HEK293 (cell line): ENCODE measurements around the gene FLYWCH1.
A peak's percentile ranks its signal among the peaks of the same experiment; 100 is the strongest.

Source experiments
- CTCF ChIA-PET: fragments of 350-600 bp; formaldehyde crosslinking; extraction: SDS; loops from one replicate; lab custom pipeline; 2021; ENCODE audit warnings: antibody characterized with exemption; lab: Yijun Ruan, JAX
- POLR2A ChIA-PET: fragments of 300-600 bp; formaldehyde crosslinking; extraction: SDS; loops from one replicate; lab custom pipeline; 2020; ENCODE audit warnings: antibody characterized with exemption, inconsistent platforms; lab: Yijun Ruan, JAX
- H3K27ac ChIP-seq: fragments of 200-500 bp; sonication (Bioruptor generic); 2 replicates; pipeline ENCODE4 v1.5.1; 2014; ENCODE audit warnings: low read depth, low read length, control low read depth, inconsistent platforms; ENCODE audit errors: extremely low read depth
- H3K36me3 ChIP-seq, 2 experiments: fragments of 200-500 bp in 1 of 2; sonication (Bioruptor generic) in 1 of 2; 1 replicate in 1 of 2; 2 replicates in 1 of 2; pipeline ENCODE4 v1.5.1; 2014 to 2017; ENCODE audit warnings: inconsistent platforms in 2 of 2, low read length in 2 of 2; ENCODE audit not compliant: control insufficient read depth in 2 of 2, insufficient read depth in 1 of 2
- H3K4me1 ChIP-seq: fragments of 200-500 bp; sonication (Bioruptor generic); 2 replicates; pipeline ENCODE4 v1.5.1; 2014; ENCODE audit warnings: mild to moderate bottlenecking, low read length, inconsistent platforms; ENCODE audit not compliant: control insufficient read depth, insufficient read depth
- H3K4me3 ChIP-seq: 2 replicates; pipeline ENCODE4 v1.5.1; 2011; ENCODE audit warnings: low read depth, mild to moderate bottlenecking, control low read depth, low read length, moderate library complexity
- H3K9me3 ChIP-seq: fragments of 200-500 bp; sonication (Bioruptor generic); 2 replicates; pipeline ENCODE4 v1.5.1; 2014; ENCODE audit warnings: low read depth, low read length, inconsistent platforms; ENCODE audit not compliant: control insufficient read depth, insufficient read depth
- BCL11B ChIP-seq: fragments of 450-650 bp; formaldehyde crosslinking; IDR thresholded peaks from 2 replicates; pipeline ENCODE4 v1.5.1; 2016; ENCODE audit warnings: low read depth, missing biosample characterization, missing genetic modification characterization
- CTCF ChIP-seq: fragments of 450-650 bp; formaldehyde crosslinking; IDR thresholded peaks from 2 replicates; pipeline ENCODE4 v1.5.1; 2016; ENCODE audit warnings: missing biosample characterization, missing genetic modification characterization
- EGR2 ChIP-seq: fragments of 450-650 bp; formaldehyde crosslinking; IDR thresholded peaks from 2 replicates; pipeline ENCODE4 v1.5.1; 2016; ENCODE audit warnings: low read depth, missing biosample characterization, missing genetic modification characterization
- GFI1B ChIP-seq: fragments of 450-650 bp; formaldehyde crosslinking; IDR thresholded peaks from 2 replicates; pipeline ENCODE4 v1.5.1; 2016; ENCODE audit warnings: missing biosample characterization, missing genetic modification characterization
- HIC1 ChIP-seq: fragments of 450-650 bp; formaldehyde crosslinking; IDR thresholded peaks from 2 replicates; pipeline ENCODE4 v1.5.1; 2016; ENCODE audit warnings: missing biosample characterization, missing genetic modification characterization
- KLF1 ChIP-seq: fragments of 450-650 bp; formaldehyde crosslinking; IDR thresholded peaks from 2 replicates; pipeline ENCODE4 v1.5.1; 2016; ENCODE audit warnings: missing biosample characterization, missing genetic modification characterization
- KLF17 ChIP-seq: fragments of 450-650 bp; formaldehyde crosslinking; IDR thresholded peaks from 2 replicates; pipeline ENCODE4 v1.5.1; 2016; ENCODE audit warnings: missing biosample characterization, missing genetic modification characterization
- OSR2 ChIP-seq: fragments of 450-650 bp; formaldehyde crosslinking; IDR thresholded peaks from 2 replicates; pipeline ENCODE4 v1.5.1; 2016; ENCODE audit warnings: missing biosample characterization, missing genetic modification characterization
- RBAK ChIP-seq: fragments of 450-650 bp; formaldehyde crosslinking; IDR thresholded peaks from 2 replicates; pipeline ENCODE4 v1.5.1; 2016; ENCODE audit warnings: missing biosample characterization, missing genetic modification characterization
- SCRT1 ChIP-seq: fragments of 450-650 bp; formaldehyde crosslinking; IDR thresholded peaks from 2 replicates; pipeline ENCODE4 v1.5.1; 2016; ENCODE audit warnings: missing biosample characterization, missing genetic modification characterization, borderline replicate concordance
- SP2 ChIP-seq: fragments of 450-650 bp; formaldehyde crosslinking; IDR thresholded peaks from 2 replicates; pipeline ENCODE4 v1.5.1; 2016; ENCODE audit warnings: missing biosample characterization, missing genetic modification characterization
- ZBTB48 ChIP-seq: fragments of 450-650 bp; formaldehyde crosslinking; IDR thresholded peaks from 2 replicates; pipeline ENCODE4 v1.5.1; 2016; ENCODE audit warnings: missing biosample characterization, missing genetic modification characterization
- ZBTB7A ChIP-seq: fragments of 450-650 bp; formaldehyde crosslinking; IDR thresholded peaks from 2 replicates; pipeline ENCODE4 v1.5.1; 2016; ENCODE audit warnings: low read depth, missing biosample characterization, missing genetic modification characterization
- ZFHX2 ChIP-seq: fragments of 450-650 bp; formaldehyde crosslinking; conservative IDR thresholded peaks from 2 replicates; pipeline ENCODE4 v1.5.1; 2016; ENCODE audit warnings: missing biosample characterization, missing genetic modification characterization
- ZIC2 ChIP-seq: fragments of 450-650 bp; formaldehyde crosslinking; IDR thresholded peaks from 2 replicates; pipeline ENCODE4 v1.5.1; 2016; ENCODE audit warnings: missing biosample characterization, missing genetic modification characterization
- ZNF132 ChIP-seq: fragments of 450-650 bp; formaldehyde crosslinking; IDR thresholded peaks from 2 replicates; pipeline ENCODE4 v1.5.1; 2017; ENCODE audit warnings: missing biosample characterization, missing genetic modification characterization, borderline replicate concordance
- ZNF138 ChIP-seq: fragments of 450-650 bp; formaldehyde crosslinking; IDR thresholded peaks from 2 replicates; pipeline ENCODE4 v1.5.1; 2016; ENCODE audit warnings: missing biosample characterization, missing genetic modification characterization, borderline replicate concordance
- ZNF2 ChIP-seq: fragments of 450-650 bp; formaldehyde crosslinking; IDR thresholded peaks from 2 replicates; pipeline ENCODE4 v1.5.1; 2016; ENCODE audit warnings: missing biosample characterization, missing genetic modification characterization
- ZNF223 ChIP-seq: fragments of 450-650 bp; formaldehyde crosslinking; IDR thresholded peaks from 2 replicates; pipeline ENCODE4 v1.5.1; 2016; ENCODE audit warnings: missing biosample characterization, missing genetic modification characterization
- ZNF341 ChIP-seq: fragments of 450-650 bp; formaldehyde crosslinking; IDR thresholded peaks from 2 replicates; pipeline ENCODE4; 2016; ENCODE audit warnings: low read depth, missing biosample characterization, missing genetic modification characterization
- ZNF561 ChIP-seq: fragments of 450-650 bp; IDR thresholded peaks from 2 replicates; pipeline ENCODE4 v1.5.1; 2018; ENCODE audit warnings: missing biosample characterization, missing genetic modification characterization, borderline replicate concordance
- ZNF610 ChIP-seq: fragments of 450-650 bp; formaldehyde crosslinking; IDR thresholded peaks from 2 replicates; pipeline ENCODE4 v1.5.1; 2016; ENCODE audit warnings: missing biosample characterization, missing genetic modification characterization, borderline replicate concordance
- ZNF664 ChIP-seq: fragments of 450-650 bp; formaldehyde crosslinking; IDR thresholded peaks from 2 replicates; pipeline ENCODE4 v1.5.1; 2016; ENCODE audit warnings: missing biosample characterization, missing genetic modification characterization
- ZNF670 ChIP-seq: fragments of 450-650 bp; formaldehyde crosslinking; IDR thresholded peaks from 2 replicates; pipeline ENCODE4 v1.5.1; 2016; ENCODE audit warnings: missing biosample characterization, missing genetic modification characterization, low read depth
- ZNF677 ChIP-seq: fragments of 450-650 bp; IDR thresholded peaks from 2 replicates; pipeline ENCODE4 v1.5.0; 2018; ENCODE audit warnings: missing biosample characterization, mild to moderate bottlenecking, missing genetic modification characterization, moderate library complexity
- ZNF747 ChIP-seq: fragments of 450-650 bp; formaldehyde crosslinking; IDR thresholded peaks from 2 replicates; pipeline ENCODE4 v1.5.1; 2016; ENCODE audit warnings: missing biosample characterization, missing genetic modification characterization
- ZNF777 ChIP-seq: fragments of 450-650 bp; formaldehyde crosslinking; IDR thresholded peaks from 2 replicates; pipeline ENCODE4 v1.5.1; 2017; ENCODE audit warnings: missing biosample characterization, missing genetic modification characterization, borderline replicate concordance

FLYWCH1 gene

GRCh38 chr16:2976673-2977072, 64.9 kb downstream of the FLYWCH1 start:
- TF ChIP-seq ZNF138 (no peak), HIC1 (tag by site-specific recombination) (peak; percentile 80)
- peaks cover 3 to 65% of the 10 kb centered on the region in 2 experiments; a peak in 2 of 3 replicates for H3K36me3 ChIP-seq
- POLR2A ChIA-PET = interaction anchor here (1.1 kb wide), 1 partner anchor 54 kb away, joined by 3 read pairs; no protein-coding TSS in a partner anchor
- CTCF ChIA-PET = interaction anchor here (1.3 kb wide), 1 partner anchor 45 kb away, joined by 3 read pairs; no protein-coding TSS in a partner anchor
- no peak overlapping the region for H3K4me3 ChIP-seq
- peaks cover 7% of the 10 kb centered on the region for H3K4me1 ChIP-seq
- H3K27ac ChIP-seq = no peak overlapping the region
- no peaks in the 10 kb centered on the region for H3K9me3 ChIP-seq

DNA sequence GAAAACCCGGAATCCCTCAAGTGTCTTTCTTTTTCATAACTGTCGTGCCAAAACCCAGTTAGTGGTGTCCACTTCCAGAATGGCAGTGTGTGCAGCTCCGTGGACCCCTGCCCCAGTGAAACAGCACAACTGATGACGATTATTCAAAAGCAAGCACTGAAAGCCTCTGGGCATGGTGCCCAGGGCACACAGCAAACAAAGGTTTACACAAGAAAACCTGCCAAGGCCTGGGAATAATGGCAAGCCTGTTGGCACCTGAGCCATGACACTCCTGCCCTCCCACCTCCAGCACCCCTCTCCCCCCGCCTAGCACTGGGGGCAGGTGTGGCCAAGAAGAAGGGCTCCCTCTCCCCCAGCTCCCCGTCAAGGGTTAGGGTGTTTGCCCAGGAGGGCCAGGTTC, 65.7 kb downstream of the FLYWCH1 start:
- ChIA-PET CTCF (interaction anchor here (0.8 to 1.3 kb wide), 3 partner anchors 7 to 44 kb away, joined by 3 to 7 read pairs (median 6); no protein-coding TSS in a partner anchor), POLR2A (interaction anchor here (1.1 to 2.4 kb wide), 2 partner anchors 8 to 54 kb away, joined by 3 to 9 read pairs; partner anchors contain the start of gene PAQR4)
- Histone ChIP-seq H3K27ac (no peak overlapping the region), H3K4me1 (peaks cover 7% of the 10 kb centered on the region), H3K9me3 (no peaks in the 10 kb centered on the region), H3K36me3 (peaks cover 3 to 57% of the 10 kb centered on the region in 2 experiments; a peak in 2 of 3 replicates), H3K4me3 (no peak overlapping the region)
- TF ChIP-seq ZBTB48 (tag by site-specific recombination) (peak; percentile 27; the same call in 1 of the 2 replicates), ZNF670 (tag by site-specific recombination) (no peak), ZNF561 (no peak)

- peaks cover 3 to 37% of the 10 kb centered on the region in 2 experiments; a peak in 2 of 3 replicates for H3K36me3 ChIP-seq
- H3K4me3 ChIP-seq = peak overlapping the region; percentile 84
- no peaks in the 10 kb centered on the region for H3K4me1 ChIP-seq
- H3K27ac ChIP-seq = peak overlapping the region; percentile 86
- H3K9me3 ChIP-seq = no peaks in the 10 kb centered on the region
- CTCF ChIA-PET = interaction anchor here (1.5 to 2.8 kb wide), 2 partner anchors 10 to 17 kb away, joined by 5 to 12 read pairs; partner anchors contain the start of gene PAQR4
- POLR2A ChIA-PET = interaction anchor here (0.8 to 2.4 kb wide), 9 partner anchors 8 to 155 kb away, joined by 3 to 25 read pairs (median 5); partner anchors contain the start of genes KREMEN2, PAQR4, TNFRSF12A and ZNF213
- 0 out of 2 replicates have a peak, but pooled peaks have one; percentile 18 for TF ChIP-seq ZNF2 (tag by site-specific recombination)
- no peak for TF ChIP-seq ZNF664 (tag by site-specific recombination)
- TF ChIP-seq ZBTB7A (tag by site-specific recombination) = peak; percentile 68; the same call in 1 of the 2 replicates
- 0 out of 2 replicates have a peak, but pooled peaks have one; percentile 38 for TF ChIP-seq KLF17
- TF ChIP-seq RBAK (tag by site-specific recombination) = no peak
- peak; percentile 74 for TF ChIP-seq ZNF341 (tag by site-specific recombination)
- TF ChIP-seq CTCF (tag by site-specific recombination) = no peak
- TF ChIP-seq EGR2 = peak; percentile 52
- peak; percentile 36; the same call in 1 of the 2 replicates for TF ChIP-seq ZNF777
- no peak for TF ChIP-seq GFI1B (tag by site-specific recombination)
- TF ChIP-seq ZNF223 (tag by site-specific recombination) = no peak
- no peak for TF ChIP-seq OSR2 (tag by site-specific recombination)
- peak; percentile 88 for TF ChIP-seq KLF1 (tag by site-specific recombination)
- TF ChIP-seq BCL11B (tag by site-specific recombination) = peak; percentile 17; the same call in 1 of the 2 replicates
- TF ChIP-seq ZFHX2 = peak; percentile 75
- 0 out of 2 replicates have a peak, but pooled peaks have one; percentile 4 for TF ChIP-seq ZIC2
- no peak for TF ChIP-seq ZNF610
- TF ChIP-seq SP2 (tag by site-specific recombination) = peak; percentile 76
- TF ChIP-seq ZNF677 (tag by site-specific recombination) = no peak
- TF ChIP-seq SCRT1 (tag by site-specific recombination) = no peak
- no peak for TF ChIP-seq ZNF747 (tag by site-specific recombination)
- TF ChIP-seq ZNF132 (tag by site-specific recombination) = no peak
Measured at GRCh38 chr16:2979669-2980226, 68.0 kb downstream of the FLYWCH1 start.
